Mesenchymal stem cell (in vitro differentiated cells and primary cell): Measurements from ENCODE around the gene RPS15.

Experiments used
- DNase-seq: peaks from one replicate; pipeline ENCODE4 v3.0.0-alpha.2; 2013
- H2AFZ ChIP-seq: one replicate; pipeline ENCODE4 v1.6.1; 2013; ENCODE audit warnings: low read depth, mild to moderate bottlenecking, control low read depth, inconsistent platforms, low read length, moderate library complexity
- H2AK5ac ChIP-seq: 2 replicates; pipeline ENCODE4 v1.6.1; 2013; ENCODE audit warnings: low read length, moderate library complexity, mild to moderate bottlenecking, inconsistent platforms; ENCODE audit not compliant: severe bottlenecking
- H2BK120ac ChIP-seq: one replicate; pipeline ENCODE4 v1.6.1; 2013; ENCODE audit warnings: low read depth, mild to moderate bottlenecking, inconsistent platforms, low read length, moderate library complexity
- H2BK12ac ChIP-seq, 2 experiments: one replicate each; pipeline ENCODE4 v1.6.1; 2013; ENCODE audit warnings: inconsistent platforms in 2 of 2, low read length in 2 of 2, mild to moderate bottlenecking in 2 of 2, moderate library complexity in 2 of 2, control low read depth in 1 of 2
- H2BK15ac ChIP-seq: one replicate; pipeline ENCODE4 v1.6.1; 2013; ENCODE audit warnings: mild to moderate bottlenecking, low read depth, inconsistent platforms; ENCODE audit not compliant: poor library complexity, severe bottlenecking
- H2BK5ac ChIP-seq: 2 replicates; pipeline ENCODE4 v1.6.1; 2013; ENCODE audit warnings: low read depth, mild to moderate bottlenecking, low read length, control low read depth, inconsistent platforms; ENCODE audit not compliant: poor library complexity, severe bottlenecking
- H3K14ac ChIP-seq, 2 experiments: one replicate each; pipeline ENCODE4 v1.6.1; 2013; ENCODE audit warnings: inconsistent platforms in 2 of 2, low read length in 2 of 2, control low read depth in 1 of 2, mild to moderate bottlenecking in 1 of 2, moderate library complexity in 1 of 2
- H3K18ac ChIP-seq, 2 experiments: one replicate each; pipeline ENCODE4 v1.6.1; 2013; ENCODE audit warnings: inconsistent platforms in 2 of 2, low read length in 2 of 2, control low read depth in 1 of 2, low read depth in 1 of 2, mild to moderate bottlenecking in 1 of 2
- H3K23ac ChIP-seq, 2 experiments: one replicate each; pipeline ENCODE4 v1.6.1; 2013; ENCODE audit warnings: inconsistent platforms in 2 of 2, low read length in 2 of 2, mild to moderate bottlenecking in 2 of 2, moderate library complexity in 2 of 2, control low read depth in 1 of 2
- H3K27ac ChIP-seq: 2 replicates; pipeline ENCODE4 v1.5.1; 2013; ENCODE audit warnings: mild to moderate bottlenecking, moderate library complexity, low read length, control low read depth, inconsistent platforms; ENCODE audit not compliant: poor library complexity, severe bottlenecking
- H3K27me3 ChIP-seq, 2 experiments: 2 replicates each; pipeline versions ENCODE4 v1.6.1 to v1.7.0; 2013; ENCODE audit warnings: low read length in 2 of 2, mild to moderate bottlenecking in 2 of 2, moderate library complexity in 2 of 2, control low read depth in 1 of 2, inconsistent platforms in 1 of 2; ENCODE audit not compliant: control insufficient read depth in 1 of 2, insufficient read depth in 1 of 2
- H3K36me3 ChIP-seq, 2 experiments: 2 replicates each; pipeline versions ENCODE4 v1.6.1 to v1.7.0; 2013; ENCODE audit warnings: low read length in 2 of 2, control low read depth in 1 of 2, inconsistent platforms in 1 of 2, low read depth in 1 of 2, mild to moderate bottlenecking in 1 of 2; ENCODE audit not compliant: insufficient read depth in 2 of 2, control insufficient read depth in 1 of 2
- H3K4ac ChIP-seq, 2 experiments: one replicate each; pipeline ENCODE4 v1.6.1; 2013; ENCODE audit warnings: inconsistent platforms in 2 of 2, low read length in 2 of 2, mild to moderate bottlenecking in 2 of 2, moderate library complexity in 2 of 2, control low read depth in 1 of 2, low read depth in 1 of 2
- H3K4me1 ChIP-seq: 2 replicates; pipeline ENCODE4 v1.6.1; 2013; ENCODE audit warnings: low read depth, low read length, control low read depth; ENCODE audit not compliant: control insufficient read depth, insufficient read depth
- H3K4me2 ChIP-seq: 2 replicates; pipeline ENCODE4 v1.6.1; 2013; ENCODE audit warnings: low read length, mild to moderate bottlenecking, inconsistent platforms; ENCODE audit not compliant: poor library complexity, severe bottlenecking
- H3K4me3 ChIP-seq, 2 experiments: 2 replicates each; pipeline versions ENCODE4 v1.5.1 to v1.7.0; 2013; ENCODE audit warnings: low read length in 2 of 2, mild to moderate bottlenecking in 2 of 2, control low read depth in 1 of 2, low read depth in 1 of 2; ENCODE audit not compliant: insufficient read depth in 1 of 2
- H3K79me1 ChIP-seq: replicated peaks from 2 replicates; pipeline ENCODE4 v1.6.1; 2013; ENCODE audit warnings: mild to moderate bottlenecking, control low read depth, low read length, inconsistent platforms; ENCODE audit not compliant: poor library complexity, severe bottlenecking
- H3K9ac ChIP-seq: 2 replicates; pipeline ENCODE4 v1.7.0; 2013; ENCODE audit warnings: mild to moderate bottlenecking, low read length, moderate library complexity
- H3K9me3 ChIP-seq: 2 replicates; pipeline ENCODE4 v1.7.0; 2013; ENCODE audit warnings: mild to moderate bottlenecking, low read length; ENCODE audit not compliant: control insufficient read depth
- H4K8ac ChIP-seq: one replicate; pipeline ENCODE4 v1.6.1; 2013; ENCODE audit warnings: inconsistent platforms, mild to moderate bottlenecking, low read length, moderate library complexity
- H4K91ac ChIP-seq: one replicate; pipeline ENCODE4 v1.6.1; 2013; ENCODE audit warnings: mild to moderate bottlenecking, low read length, inconsistent platforms
- WGBS: methylation state at CpG from one replicate; pipeline ENCODE4 v1.1.7; 2013; ENCODE audit warnings: mixed read lengths; 5-methylcytosine and 5-hydroxymethylcytosine counted together

Gene RPS15

GRCh38 chr19:1410789-1411188, 27.4 kb upstream of the RPS15 start:
- no peak for DNase-seq
- peaks cover 64% of the 10 kb centered on the region for H3K4me1 ChIP-seq
- H3K4me2 ChIP-seq, result peak overlapping the region; percentile 9
- no peak overlapping the region for H2AFZ ChIP-seq
- no peaks in the 10 kb centered on the region for H3K9me3 ChIP-seq
- no peak overlapping the region for H2BK120ac ChIP-seq
- H3K79me1 ChIP-seq, result no peaks in the 10 kb centered on the region
- H4K8ac ChIP-seq, result no peak overlapping the region
- H3K23ac ChIP-seq, result peak overlapping the region in 1 of 2 experiments; percentile 70
- no peaks in the 10 kb centered on the region for H3K27me3 ChIP-seq
- H2BK12ac ChIP-seq, result no peak overlapping the region
- no peak overlapping the region for H2BK15ac ChIP-seq
- H4K91ac ChIP-seq, result no peak overlapping the region
- peak overlapping the region; percentile 35 for H2BK5ac ChIP-seq
- H3K4me3 ChIP-seq, result peak overlapping the region in 1 of 2 experiments; percentile 92
- peak overlapping the region; percentile 49 for H2AK5ac ChIP-seq
- WGBS, result 97% methylated on average over 9 of the region's 9 CpGs
- H3K4ac ChIP-seq, result no peak overlapping the region
- H3K18ac ChIP-seq, result no peak overlapping the region
- no peak overlapping the region for H3K14ac ChIP-seq
- peak overlapping the region; percentile 93 for H3K9ac ChIP-seq
- H3K36me3 ChIP-seq, result peaks cover 10 to 27% of the 10 kb centered on the region in 2 experiments
- H3K27ac ChIP-seq, result peak overlapping the region; percentile 73

- Histone ChIP-seq H4K8ac (no peak overlapping the region), H2BK5ac (no peak overlapping the region), H3K4me3 (peak overlapping the region in 1 of 2 experiments; percentile 92), H3K18ac (no peak overlapping the region), H3K9me3 (no peaks in the 10 kb centered on the region), H3K4me2 (peak overlapping the region; percentile 9), H3K14ac (no peak overlapping the region), H3K36me3 (peaks cover 10 to 30% of the 10 kb centered on the region in 2 experiments), H2AFZ (no peak overlapping the region), H3K4me1 (peaks cover 70% of the 10 kb centered on the region), H2BK120ac (no peak overlapping the region), H2BK12ac (no peak overlapping the region), H2AK5ac (no peak overlapping the region), H3K4ac (no peak overlapping the region), H4K91ac (peak overlapping the region; percentile 1), H3K27ac (peak overlapping the region; percentile 73), H3K27me3 (no peaks in the 10 kb centered on the region), H3K23ac (no peak overlapping the region), H3K79me1 (no peaks in the 10 kb centered on the region), H3K9ac (peak overlapping the region; percentile 93), H2BK15ac (no peak overlapping the region)
- no peak for DNase-seq
- WGBS, result 92% methylated on average over 29 of the region's 29 CpGs
Measured at GRCh38 chr19:1411255-1412191, 26.7 kb upstream of the RPS15 start.

DNA sequence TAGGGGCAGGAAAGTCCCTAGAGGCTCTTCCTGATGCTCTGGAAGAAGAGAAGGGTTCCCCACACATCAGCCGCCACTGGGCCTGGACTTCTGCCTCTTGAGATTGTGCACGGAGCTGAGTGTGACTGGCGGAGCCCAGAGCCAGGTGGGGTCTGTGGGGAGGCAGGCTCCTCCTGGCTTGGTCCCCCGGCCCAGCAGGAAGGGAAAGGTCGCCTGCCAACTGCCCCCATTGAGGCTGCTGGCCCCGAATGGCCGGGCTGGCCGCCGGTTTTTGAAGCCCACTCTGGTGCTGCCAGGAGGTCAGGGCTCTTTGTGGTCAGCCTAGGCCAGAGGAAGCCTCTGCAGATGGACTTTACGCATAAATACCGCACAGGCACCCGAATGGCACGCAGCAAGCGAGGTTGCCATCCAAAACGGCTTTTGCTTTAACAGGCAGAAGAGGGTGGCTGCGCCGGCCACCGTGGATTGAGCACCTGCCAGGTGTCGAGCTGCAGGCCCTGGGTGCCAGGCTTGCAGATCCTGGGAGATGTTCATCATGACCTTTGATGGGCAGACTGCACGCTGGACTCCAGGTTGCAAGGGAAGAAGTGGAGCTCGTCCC, 25.8 kb upstream of the RPS15 start:
- H3K27ac ChIP-seq, result no peak overlapping the region
- no peak overlapping the region for H3K4ac ChIP-seq
- H2BK120ac ChIP-seq, result no peak overlapping the region
- peaks cover 74% of the 10 kb centered on the region for H3K4me1 ChIP-seq
- H2BK5ac ChIP-seq, result no peak overlapping the region
- H3K9me3 ChIP-seq, result no peaks in the 10 kb centered on the region
- H3K4me2 ChIP-seq, result no peak overlapping the region
- H3K4me3 ChIP-seq, result no peak overlapping the region
- H2BK12ac ChIP-seq, result no peak overlapping the region
- no peak overlapping the region for H3K14ac ChIP-seq
- H3K36me3 ChIP-seq, result peaks cover 13 to 38% of the 10 kb centered on the region in 2 experiments
- H3K9ac ChIP-seq, result peak overlapping the region; percentile 93
- 91% methylated on average over 19 of the region's 21 CpGs for WGBS
- no peak overlapping the region for H2AFZ ChIP-seq
- H4K8ac ChIP-seq, result no peak overlapping the region
- H3K23ac ChIP-seq, result no peak overlapping the region
- H2BK15ac ChIP-seq, result no peak overlapping the region
- no peak for DNase-seq
- H4K91ac ChIP-seq, result peak overlapping the region; percentile 52
- no peak overlapping the region for H2AK5ac ChIP-seq
- H3K18ac ChIP-seq, result no peak overlapping the region
- H3K79me1 ChIP-seq, result no peaks in the 10 kb centered on the region
- no peaks in the 10 kb centered on the region for H3K27me3 ChIP-seq
